Loucy (cell line): ENCODE data around the gene XRCC4.

Source experiments
- CTCF ChIP-seq: fragments of 200-600 bp; sonication (generic); conservative IDR thresholded peaks from 2 replicates; pipeline ENCODE4 v1.5.1; 2014; ENCODE audit warnings: mild to moderate bottlenecking, antibody characterized with exemption, low read length
- EZH2phosphoT487 ChIP-seq: fragments of 200-600 bp; IDR thresholded peaks from 2 replicates; pipeline ENCODE4 v1.6.1; 2018; ENCODE audit warnings: antibody characterized with exemption, mild to moderate bottlenecking, moderate library complexity, borderline replicate concordance

GRCh38 chr5:83177803-83178202 is 100.5 kb downstream of the XRCC4 start:
- TF ChIP-seq CTCF (no peak), EZH2phosphoT487 (no peak)
